GM18951 (cell line): Measurements from ENCODE around the gene SEMA4D.

Experiments
- POLR2A ChIP-seq: IDR thresholded peaks from 4 replicates; pipeline ENCODE4 v1.6.1; 2011; ENCODE audit warnings: mild to moderate bottlenecking; ENCODE audit not compliant: insufficient read length, insufficient read depth; ENCODE audit errors: extremely low read depth
- in situ Hi-C: fragments of 300-500 bp; cut with MboI; formaldehyde crosslinking; loops from one replicate; pipeline ENCODE4 v1.12.0; 2022; ENCODE audit warnings: low sequenced_read_pairs, mixed read lengths, inconsistent platforms; ENCODE audit not compliant: unreplicated experiment

The SEMA4D gene

DNA sequence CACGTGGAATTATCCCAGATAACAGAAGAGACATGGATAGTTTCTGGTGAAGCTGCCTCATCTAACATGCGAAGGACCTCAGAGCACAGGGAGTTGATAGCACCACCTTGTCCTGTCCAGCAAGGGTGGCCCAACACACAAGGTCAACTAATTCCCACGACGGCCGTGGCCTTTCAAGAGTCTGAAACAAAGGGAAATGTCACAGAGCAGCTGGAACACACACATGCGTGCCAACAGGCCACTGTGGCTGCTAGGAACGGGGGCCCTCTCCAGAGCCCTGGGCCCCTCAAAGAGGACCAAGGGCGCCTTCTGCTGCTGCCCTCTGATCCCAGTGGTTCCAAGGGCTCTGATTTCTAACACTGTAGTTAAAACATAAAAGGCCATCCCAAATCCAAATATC, 128.9 kb downstream of the SEMA4D start:
- no peak for TF ChIP-seq POLR2A
- in situ Hi-C loops, result no loop called here

DNA sequence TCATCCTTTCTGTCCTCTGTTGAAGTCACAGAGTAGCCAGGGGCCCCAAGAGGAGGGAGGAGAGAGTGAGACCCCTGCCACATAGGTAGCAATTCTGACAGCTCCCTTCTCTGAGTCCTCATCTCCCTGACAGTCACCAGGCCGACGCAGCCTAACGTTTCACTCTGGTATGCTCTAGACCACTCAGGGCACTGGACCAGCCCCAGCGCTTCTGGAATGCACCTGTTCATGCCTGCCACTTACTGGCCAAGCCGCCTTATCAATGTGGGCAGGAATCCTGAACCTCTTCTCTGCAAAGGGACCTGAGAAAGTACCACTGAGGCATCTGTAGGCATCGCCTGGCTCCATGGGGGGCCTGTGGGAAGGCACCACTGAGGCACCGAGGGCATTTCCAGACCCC, 129.4 kb downstream of the SEMA4D start:
- TF ChIP-seq POLR2A, result no peak
- in situ Hi-C loops, result no loop called here

DNA sequence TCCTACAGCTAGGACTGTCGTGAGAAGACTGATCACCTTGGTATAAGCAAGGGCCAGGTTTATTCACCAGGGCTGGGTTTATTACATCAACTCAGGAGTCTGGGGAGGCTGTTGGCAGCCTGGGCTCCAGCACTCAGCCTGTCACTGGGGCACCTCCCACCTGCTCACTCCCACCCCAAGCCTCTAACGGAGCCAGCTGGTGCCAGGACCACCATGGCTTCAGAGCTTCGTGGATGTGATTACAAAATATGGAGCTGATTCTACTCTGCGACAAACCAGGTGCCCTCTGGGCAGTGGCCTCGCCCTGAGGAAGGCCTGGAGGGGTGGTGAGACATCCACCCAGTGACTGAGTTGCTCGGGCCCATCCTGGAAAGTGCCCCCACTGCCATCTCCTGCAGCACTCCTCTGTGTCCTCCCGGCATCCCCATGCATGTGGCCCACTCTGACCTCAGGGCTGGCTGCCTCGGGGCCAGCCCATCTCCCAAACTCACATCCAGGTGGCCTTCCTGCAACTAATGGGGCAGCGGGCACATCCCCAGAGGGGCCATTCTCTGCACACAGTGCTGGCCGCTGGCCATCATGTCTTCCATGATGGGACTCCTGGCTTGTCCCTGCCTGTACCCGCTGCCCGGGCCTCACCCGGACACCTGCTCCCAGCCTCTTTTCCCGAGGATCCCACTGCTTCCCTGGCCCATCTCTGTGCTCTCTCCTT, 130.0 kb downstream of the SEMA4D start:
- no peak for TF ChIP-seq POLR2A
- in situ Hi-C loops, result no loop called here

DNA sequence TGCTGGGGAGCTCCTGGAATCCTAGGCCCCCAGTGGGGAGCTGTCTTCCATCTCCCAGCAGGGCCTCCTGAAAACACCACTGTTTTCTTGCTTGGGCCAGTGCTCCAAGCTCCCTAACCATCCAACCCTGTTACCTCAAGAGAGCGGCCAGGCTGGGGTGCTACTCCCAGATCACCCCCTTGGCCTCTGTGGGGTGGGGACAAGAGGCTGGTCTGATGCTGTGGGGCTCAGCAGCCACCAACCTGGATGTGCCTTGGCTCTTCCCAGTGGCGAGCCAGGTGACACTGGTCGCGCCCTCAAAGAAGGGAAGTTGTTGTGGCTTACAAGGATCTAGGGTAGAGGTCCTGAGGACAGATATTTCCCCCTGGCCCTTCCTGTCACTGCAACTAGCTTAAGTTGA, 130.6 kb downstream of the SEMA4D start:
- no peak for TF ChIP-seq POLR2A
- in situ Hi-C loops, result no loop called here

DNA sequence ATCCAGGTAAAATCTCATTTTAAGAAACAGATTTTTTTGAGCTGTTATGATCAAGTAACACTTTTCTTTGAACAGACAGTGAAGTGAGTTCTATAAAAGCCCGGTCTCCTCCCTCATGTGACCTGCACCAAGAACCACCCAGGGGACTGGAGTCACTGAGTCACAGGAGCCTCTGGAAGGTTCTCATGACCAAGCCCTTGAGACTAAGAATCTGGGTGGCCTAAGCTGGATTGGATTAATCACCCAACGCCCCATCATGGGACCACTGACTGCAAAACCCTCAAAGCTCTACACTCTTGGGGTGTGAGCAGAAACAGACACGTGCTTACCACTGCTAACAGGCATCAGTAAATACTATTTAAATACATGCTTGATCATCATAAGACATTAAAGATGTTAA, 131.2 kb downstream of the SEMA4D start:
- in situ Hi-C loops, result no loop called here
- no peak for TF ChIP-seq POLR2A

DNA sequence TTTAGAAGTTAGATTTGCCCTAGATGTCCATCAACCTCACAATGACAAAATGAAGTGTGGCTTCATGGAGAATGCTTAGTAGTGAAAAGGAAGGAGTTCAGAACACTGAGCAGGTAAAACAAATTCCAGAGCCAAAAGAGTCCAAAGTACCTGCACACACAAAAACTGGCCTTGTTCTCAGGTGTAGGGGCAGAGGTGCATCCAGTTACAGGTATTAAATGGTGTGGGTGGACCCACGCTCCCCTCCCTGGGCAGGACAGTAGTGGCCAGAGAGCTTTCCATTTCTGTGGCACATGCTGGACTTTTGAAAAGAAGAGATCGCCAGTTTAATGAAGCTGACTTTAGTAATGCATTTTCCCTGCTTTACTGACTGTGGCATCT, 132.4 kb downstream of the SEMA4D start:
- in situ Hi-C loops, result no loop called here
- TF ChIP-seq POLR2A, result no peak

DNA sequence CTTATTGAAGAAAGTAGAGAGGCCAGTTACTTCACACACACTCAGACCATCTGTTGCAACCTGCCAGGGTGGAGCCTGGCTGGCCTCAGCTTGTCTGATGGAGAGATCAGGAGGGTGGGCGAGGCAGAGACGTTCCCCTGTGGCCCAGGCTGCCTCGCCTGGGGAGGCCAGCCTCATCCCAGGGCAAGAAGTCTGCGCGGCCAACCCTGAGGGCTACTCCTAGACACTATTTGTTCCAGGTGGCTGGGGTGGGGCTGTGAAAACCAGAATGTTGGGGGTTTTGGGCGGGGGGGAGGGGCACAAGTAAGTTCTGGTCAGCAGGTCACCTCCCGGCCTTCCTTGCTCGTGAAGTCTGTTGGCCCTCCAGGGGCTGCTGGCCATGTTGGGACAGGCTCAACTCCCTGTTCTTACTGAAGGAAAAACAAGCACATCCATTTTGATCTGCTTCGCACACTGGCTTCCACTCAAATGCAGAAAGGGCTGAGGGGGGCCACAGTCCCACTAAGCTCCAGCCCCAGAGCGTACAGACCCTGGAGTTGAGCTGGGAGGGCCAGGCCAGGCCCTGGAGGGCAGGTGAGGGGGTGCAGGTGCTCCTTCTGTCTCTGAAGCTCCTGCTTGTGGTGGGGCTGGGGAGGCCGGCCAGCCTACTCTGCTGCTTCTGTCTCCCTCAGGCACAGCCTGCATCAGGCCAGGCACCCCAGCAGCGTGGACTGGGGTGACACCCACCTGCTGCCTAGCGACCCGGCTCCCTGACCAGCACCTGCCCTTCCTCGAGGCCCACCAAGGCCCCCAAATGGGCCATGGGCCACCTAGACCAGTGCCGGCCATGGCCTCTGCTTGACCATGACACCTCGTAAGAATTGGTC, 133.0 kb downstream of the SEMA4D start:
- peak; percentile 8 for TF ChIP-seq POLR2A
- in situ Hi-C loops, result no loop called here

DNA sequence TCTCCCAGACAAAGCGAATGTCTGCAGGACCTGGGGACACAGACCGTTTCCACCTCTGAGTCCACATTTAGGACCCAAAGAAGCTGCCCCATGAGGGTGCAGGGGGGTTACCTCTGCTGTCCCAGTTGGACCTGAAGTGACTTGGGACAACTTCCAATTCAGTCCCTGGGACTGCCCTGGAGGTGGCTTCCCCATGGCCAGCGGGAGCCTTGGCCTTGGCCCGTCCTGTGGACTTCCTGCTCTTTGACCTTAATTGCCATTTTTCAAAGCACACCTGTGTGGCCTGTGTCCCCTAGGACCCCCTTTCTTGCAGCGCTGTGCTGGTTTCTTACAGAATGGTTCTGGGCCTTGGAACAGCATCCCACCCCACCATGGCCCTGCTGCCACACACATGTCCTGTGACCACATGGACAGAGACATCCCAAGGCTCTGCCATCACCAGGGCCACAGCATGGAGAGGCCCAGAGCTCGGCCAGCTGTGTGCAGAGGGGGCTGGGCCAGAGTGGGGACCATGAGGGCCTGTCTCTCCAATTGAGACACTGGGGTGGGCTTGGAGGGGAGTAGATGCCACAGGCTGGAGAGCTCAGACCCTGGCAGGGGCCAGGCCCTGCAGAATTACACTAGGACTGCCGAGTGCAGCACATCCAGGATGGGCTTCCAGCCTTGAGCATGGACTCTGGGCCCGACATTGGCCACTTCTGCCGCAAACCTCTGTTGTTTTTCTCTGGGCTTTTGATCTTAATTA, 133.8 kb downstream of the SEMA4D start:
- TF ChIP-seq POLR2A, result peak; percentile 4
- in situ Hi-C loops, result no loop called here

DNA sequence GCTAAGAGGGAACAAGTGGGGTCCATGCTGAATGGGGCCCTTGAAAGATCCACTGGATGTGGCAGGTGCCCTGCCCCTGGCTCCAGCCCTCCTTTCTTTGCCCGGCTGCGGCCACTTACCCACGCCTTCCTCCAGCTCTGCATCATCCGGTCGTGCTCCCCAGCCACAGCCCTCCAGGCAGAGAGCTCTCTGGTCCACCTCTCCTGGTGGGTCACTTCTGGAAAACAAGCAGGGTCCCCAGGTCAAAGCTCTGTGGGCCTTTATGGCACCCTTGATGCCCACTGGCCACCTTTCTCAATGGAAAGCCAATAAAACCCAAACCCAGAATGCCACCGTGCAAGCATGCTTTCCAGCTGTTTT, 134.6 kb downstream of the SEMA4D start:
- peak; percentile 19 for TF ChIP-seq POLR2A
- in situ Hi-C loops, result no loop called here

DNA sequence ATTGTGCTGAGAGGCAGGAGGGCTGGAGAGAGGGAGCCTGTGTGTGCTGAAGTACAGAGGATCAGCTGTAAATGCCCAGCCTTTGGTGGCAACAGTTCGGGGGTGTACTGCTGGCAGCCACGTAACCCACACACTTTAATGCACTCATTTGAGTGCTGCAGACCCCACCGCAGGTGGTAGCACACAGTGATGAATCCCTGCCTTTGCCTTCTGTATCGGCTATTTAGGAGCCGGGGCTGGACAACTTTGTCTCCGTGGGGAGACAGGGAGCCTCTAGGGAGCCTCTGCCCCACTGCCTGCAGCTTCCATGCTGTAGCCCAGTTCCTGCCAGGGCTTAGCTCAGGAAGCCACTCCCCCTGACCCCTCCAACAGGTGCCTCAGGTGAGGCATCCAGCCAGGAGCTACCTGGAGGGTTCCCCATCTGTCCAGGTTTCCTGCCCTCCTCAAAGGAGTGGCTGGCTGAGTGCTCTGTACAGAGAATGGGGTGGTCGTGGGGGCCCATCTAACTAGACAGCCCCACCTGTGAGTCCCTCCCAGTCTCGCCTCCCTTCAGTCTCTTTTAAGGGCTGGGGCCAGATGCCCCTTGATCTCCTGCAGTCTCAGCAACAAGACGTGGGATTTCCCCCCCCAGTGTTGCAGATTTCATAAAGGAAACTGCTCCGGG, 135.1 kb downstream of the SEMA4D start:
- TF ChIP-seq POLR2A, result no peak
- in situ Hi-C loops, result no loop called here

DNA sequence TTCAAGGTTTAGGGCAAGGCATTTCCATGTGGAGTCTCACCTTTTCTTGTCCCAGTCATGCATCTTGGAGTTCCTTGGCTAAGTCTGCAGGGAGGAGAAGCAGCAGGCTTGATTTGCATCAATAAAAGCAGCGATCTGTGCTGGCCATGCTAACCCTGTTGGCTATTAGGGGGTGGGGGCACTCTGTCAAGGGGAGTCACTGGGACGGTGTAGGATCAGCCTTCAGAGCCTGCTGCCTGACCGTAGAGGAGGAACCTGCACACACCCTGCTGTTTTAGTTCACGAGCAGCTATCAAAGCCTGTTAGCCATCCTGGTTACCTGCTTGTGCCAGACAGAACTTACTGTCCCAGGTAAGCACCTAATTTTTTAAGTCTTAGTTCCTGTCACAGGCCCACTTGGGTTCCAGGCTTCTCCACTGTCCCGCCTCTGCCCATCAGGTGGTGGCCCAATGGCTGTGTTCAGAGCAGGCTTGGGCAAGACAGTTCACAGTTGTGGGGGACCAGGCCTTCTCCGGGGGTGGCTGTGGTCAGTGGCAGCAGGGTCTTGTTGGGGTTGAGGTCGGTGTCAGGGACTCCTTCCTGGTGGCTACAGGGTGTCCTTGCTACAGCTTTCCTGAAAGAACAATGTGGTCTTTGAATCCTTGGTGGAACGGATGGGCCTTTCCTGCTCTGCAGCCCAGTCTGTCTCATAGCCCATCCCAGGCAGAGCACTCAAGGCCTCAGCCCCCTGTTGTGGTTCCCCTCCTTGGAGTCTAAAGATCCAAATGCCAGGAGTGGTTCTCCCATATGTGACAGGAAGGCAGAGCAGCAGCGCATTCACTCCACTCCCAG, 135.9 kb downstream of the SEMA4D start:
- no peak for TF ChIP-seq POLR2A
- in situ Hi-C loops, result no loop called here

DNA sequence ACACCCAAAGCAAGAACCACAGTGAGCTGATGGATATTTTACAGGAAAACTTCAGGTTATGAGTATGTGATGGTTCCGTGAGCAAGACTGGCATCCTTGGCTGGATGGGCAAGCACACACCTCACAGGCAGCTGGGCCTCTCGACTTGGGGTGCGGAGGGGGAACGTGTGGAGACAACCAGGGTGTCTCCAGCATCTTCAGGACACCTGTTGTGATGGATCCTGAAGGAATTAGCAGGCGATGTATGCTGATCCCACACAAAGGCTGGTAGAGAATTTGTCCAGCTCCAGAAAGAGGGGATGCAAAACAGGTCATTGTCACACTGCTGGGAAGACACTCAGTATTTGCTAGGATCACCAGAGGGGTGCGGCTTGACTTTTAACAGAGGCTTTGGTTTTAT, 136.9 kb downstream of the SEMA4D start:
- no peak for TF ChIP-seq POLR2A
- in situ Hi-C loops, result no loop called here
